ENCODE results near the gene ERRFI1. TPM values are rescaled to one million over a fixed set of nuclear protein-coding genes. Genes with fewer than 3 reads are reported as not detected.

ERRFI1 gene
- total and polyA plus RNA-seq, 2 of the 8 experiments (the other 6 are each of a cell fraction or from before 2014, with no cell fraction given) = 23.4 to 46.1 TPM

GRCh38 chr1:7967196-7967595 is 58.9 kb downstream of the ERRFI1 start:
- peaks cover 3% of the 10 kb centered on the region; the same call in 1 of the 2 replicates for H3K79me1 ChIP-seq (ENCODE audit: low read depth, low read length)
- no peak overlapping the region for H2BK20ac ChIP-seq (ENCODE audit: low read length)
- DNase-seq (ENCODE audit: low read depth in 1 of 2, low spot score in 2 of 2) = no peak
- H3K36me3 ChIP-seq (ENCODE audit: control insufficient read depth in 2 of 4, insufficient read depth in 4 of 4, low read length in 3 of 4) = peaks cover 26 to 75% (median 57%) of the 10 kb centered on the region in 4 experiments
- H2AK5ac ChIP-seq (ENCODE audit: low read depth, low read length) = no peak overlapping the region
- H2BK120ac ChIP-seq (replicated peaks; ENCODE audit: low read depth, low read length) = no peak overlapping the region
- no peak overlapping the region for H2BK12ac ChIP-seq (ENCODE audit: low read depth, low read length)
- TF ChIP-seq ATF2 (IDR thresholded peaks at IDR 0.05; ENCODE audit: low read length) = no peak
- no peak for TF ChIP-seq POLR2A (IDR thresholded peaks at IDR 0.05; ENCODE audit: control extremely low read depth in 1 of 2, low read depth in 2 of 2, low read length in 2 of 2)
- H4K8ac ChIP-seq (ENCODE audit: extremely low read depth, insufficient read depth, low read length) = no peak overlapping the region
- H4K20me1 ChIP-seq (replicated peaks in 1 of 2; ENCODE audit: control insufficient read depth in 1 of 2, insufficient read depth in 2 of 2, low read length in 2 of 2) = peaks cover 4 to 6% of the 10 kb centered on the region in 2 experiments
- WGBS, 2 experiments (ENCODE audit: extremely low coverage in 1 of 2, insufficient coverage in 1 of 2, insufficient read length in 1 of 2, insufficient replicate concordance in 2 of 2, low coverage in 1 of 2, low lambda C conversion rate in 2 of 2, missing lambda C conversion rate in 1 of 2) = 96% methylated on average over 1 of the region's 1 CpG; no CpG with 5 or more reads in 1 of the 2 experiments
- CTCF ChIA-PET (ENCODE audit: partially characterized antibody) = interaction anchor here (1.2 to 6.6 kb wide), 3 partner anchors 8 to 349 kb away, joined by 3 to 38 read pairs (median 4); no protein-coding TSS in a partner anchor
- H3K79me2 ChIP-seq (ENCODE audit: control insufficient read depth in 1 of 2, insufficient read depth in 2 of 2, low read length in 2 of 2) = peaks cover 0 to 49% of the 10 kb centered on the region in 2 experiments; a peak in 2 of 4 replicates
- no peak overlapping the region for H3K56ac ChIP-seq (replicated peaks; ENCODE audit: insufficient read length, low read depth, low read length)
- POLR2A ChIA-PET (ENCODE audit: partially characterized antibody) = interaction anchor here (1.8 kb wide), 1 partner anchor 18 kb away, joined by 4 read pairs; no protein-coding TSS in a partner anchor
- H3K9ac ChIP-seq (replicated peaks in 1 of 4; ENCODE audit: extremely low read depth in 1 of 4, low read depth in 3 of 4, low read length in 3 of 4) = no peak overlapping the region
- H3K23me2 ChIP-seq (ENCODE audit: low read depth, low read length) = no peaks in the 10 kb centered on the region
- no peak overlapping the region for H4K5ac ChIP-seq (ENCODE audit: insufficient read length, low read depth, low read length)
- H2BK5ac ChIP-seq (ENCODE audit: low read depth, low read length) = no peak overlapping the region
- H3K14ac ChIP-seq (ENCODE audit: insufficient read length) = no peak overlapping the region
- H3K27me3 ChIP-seq (replicated peaks in 1 of 4; ENCODE audit: control insufficient read depth in 3 of 4, extremely low read depth in 1 of 4, insufficient read depth in 3 of 4, low read length in 3 of 4) = no peaks in the 10 kb centered on the region
- no peak overlapping the region for H4K91ac ChIP-seq (replicated peaks; ENCODE audit: insufficient read length, low read length)
- H2BK15ac ChIP-seq (ENCODE audit: low read length) = no peak overlapping the region
- no peak overlapping the region for H3K4ac ChIP-seq (replicated peaks; ENCODE audit: insufficient read length, low read depth, low read length)
- H3K9me3 ChIP-seq (ENCODE audit: insufficient read depth in 2 of 2, low read depth in 1 of 2, low read length in 1 of 2) = no peaks in the 10 kb centered on the region
- H3K4me2 ChIP-seq (ENCODE audit: insufficient read depth in 1 of 2, low read depth in 2 of 2, low read length in 2 of 2) = no peak overlapping the region
- H2AFZ ChIP-seq (ENCODE audit: low read length) = no peak overlapping the region
- H3K4me3 ChIP-seq (ENCODE audit: extremely low read depth in 1 of 4, insufficient read depth in 2 of 4, low read depth in 3 of 4, low read length in 4 of 4) = no peak overlapping the region
- H3K18ac ChIP-seq (ENCODE audit: extremely low read depth, low read length) = no peak overlapping the region
- no peak for FAIRE-seq
- H3K27ac ChIP-seq (ENCODE audit: low read depth, low read length) = no peak overlapping the region
- H3K4me1 ChIP-seq (replicated peaks in 1 of 4; ENCODE audit: control insufficient read depth in 3 of 4, insufficient read depth in 4 of 4, low read length in 3 of 4) = no peaks in the 10 kb centered on the region
- no peak overlapping the region for H3K23ac ChIP-seq (ENCODE audit: insufficient read length)

Measured in H1 (cell line).